Activated gamma-delta T cell treated with Interleukin-2 at 50 U/mL for 16 hours (primary cell): ENCODE measurements around the gene STK25.
"Not testable (repeated sequence)": the region's sequence is repeated elsewhere in the genome, so short reads cannot be mapped to it uniquely, and the experiment has no call there.

ENCODE experiments used
- DNase-seq: peaks from one replicate; pipeline ENCODE4 v3.0.0-alpha.2; 2020

The STK25 gene

GRCh38 chr2:241539616-241540374 lies 31.4 kb upstream of the STK25 start:
- no peak for DNase-seq

GRCh38 chr2:241538838-241539615 lies 30.6 kb upstream of the STK25 start:
- no peak for DNase-seq

GRCh38 chr2:241535871-241536655 lies 27.7 kb upstream of the STK25 start:
- no peak for DNase-seq

- no peak for DNase-seq
Observed at GRCh38 chr2:241534701-241535375, 26.5 kb upstream of the STK25 start.

GRCh38 chr2:241534293-241534692 lies 25.9 kb upstream of the STK25 start:
- no peak for DNase-seq

GRCh38 chr2:241532733-241533601 lies 24.6 kb upstream of the STK25 start:
- no peak for DNase-seq

GRCh38 chr2:241532168-241532567 lies 23.8 kb upstream of the STK25 start:
- DNase-seq, result no peak

GRCh38 chr2:241531161-241531722 lies 22.9 kb upstream of the STK25 start:
- no peak for DNase-seq

- no peak for DNase-seq
Observed at GRCh38 chr2:241530571-241530970, 22.2 kb upstream of the STK25 start.

- not testable (repeated sequence) for DNase-seq
Observed at GRCh38 chr2:241525818-241526780, 17.7 kb upstream of the STK25 start.

GRCh38 chr2:241522477-241522876 lies 14.1 kb upstream of the STK25 start:
- DNase-seq, result no peak

- no peak for DNase-seq
Observed at GRCh38 chr2:241519669-241520068, 11.3 kb upstream of the STK25 start.

- no peak for DNase-seq
Observed at GRCh38 chr2:241517297-241517696, 8.9 kb upstream of the STK25 start.

GRCh38 chr2:241516520-241516965 lies 8.2 kb upstream of the STK25 start:
- no peak for DNase-seq

GRCh38 chr2:241514986-241515737 lies 6.8 kb upstream of the STK25 start:
- no peak for DNase-seq

- no peak for DNase-seq
Observed at GRCh38 chr2:241514553-241514952, 6.2 kb upstream of the STK25 start.

GRCh38 chr2:241511091-241511741 lies 2.8 kb upstream of the STK25 start:
- DNase-seq, result no peak

- DNase-seq, result no peak
Observed at GRCh38 chr2:241509155-241509784, 886 bp upstream of the STK25 start.
